Progenitor cell of endocrine pancreas (in vitro differentiated cells): ENCODE results near the gene OR6B3. TPM values are rescaled to one million over a fixed set of nuclear protein-coding genes. Genes with fewer than 3 reads are reported as not detected.

Experiments
- DNase-seq: peaks from one replicate; pipeline ENCODE4 v3.0.0; 2021; ENCODE audit warnings: low spot score; ENCODE audit not compliant: unreplicated experiment
- H3K27ac Mint-ChIP-seq: 2 replicates; pipeline ENCODE4 v1.8.0; 2021; ENCODE audit warnings: mild to moderate bottlenecking, moderate library complexity, mixed read lengths
- H3K27me3 Mint-ChIP-seq: 2 replicates; pipeline ENCODE4 v1.8.0; 2021; ENCODE audit warnings: mixed read lengths
- H3K36me3 Mint-ChIP-seq: 2 replicates; pipeline ENCODE4 v1.8.0; 2022; ENCODE audit warnings: mixed read lengths; ENCODE audit not compliant: insufficient read depth
- H3K4me1 Mint-ChIP-seq: 2 replicates; pipeline ENCODE4 v1.8.0; 2021; ENCODE audit warnings: low read depth, mixed read lengths
- H3K4me3 Mint-ChIP-seq: 2 replicates; pipeline ENCODE4 v1.8.0; 2021; ENCODE audit warnings: low read depth, mild to moderate bottlenecking, moderate library complexity, mixed read lengths
- H3K9me3 Mint-ChIP-seq: 2 replicates; pipeline ENCODE4 v1.8.0; 2021; ENCODE audit warnings: low read depth, mixed read lengths
- CTCF ChIP-seq: fragments of 200-600 bp; sonication (generic); IDR thresholded peaks from one replicate; pipeline ENCODE4 v1.5.0; 2021; ENCODE audit warnings: antibody characterized with exemption, mild to moderate bottlenecking; ENCODE audit not compliant: unreplicated experiment
- total RNA-seq: library from RNA; stranded (reverse); gene quantifications from 2 replicates; pipeline ENCODE4 v1.2.1, GENCODE V29; 2021

OR6B3 gene
- total RNA-seq, 1 donor from 2014 or later: not detected

GRCh38 chr2:240078631-240079030 is 25.3 kb upstream of the OR6B3 start:
- no peak overlapping the region for H3K4me3 Mint-ChIP-seq
- H3K9me3 Mint-ChIP-seq: peaks cover 29% of the 10 kb centered on the region
- H3K4me1 Mint-ChIP-seq: no peaks in the 10 kb centered on the region
- no peak overlapping the region for H3K27ac Mint-ChIP-seq
- no peak for TF ChIP-seq CTCF
- H3K36me3 Mint-ChIP-seq: peaks cover 2% of the 10 kb centered on the region
- no peak for DNase-seq
- no peaks in the 10 kb centered on the region for H3K27me3 Mint-ChIP-seq

DNA sequence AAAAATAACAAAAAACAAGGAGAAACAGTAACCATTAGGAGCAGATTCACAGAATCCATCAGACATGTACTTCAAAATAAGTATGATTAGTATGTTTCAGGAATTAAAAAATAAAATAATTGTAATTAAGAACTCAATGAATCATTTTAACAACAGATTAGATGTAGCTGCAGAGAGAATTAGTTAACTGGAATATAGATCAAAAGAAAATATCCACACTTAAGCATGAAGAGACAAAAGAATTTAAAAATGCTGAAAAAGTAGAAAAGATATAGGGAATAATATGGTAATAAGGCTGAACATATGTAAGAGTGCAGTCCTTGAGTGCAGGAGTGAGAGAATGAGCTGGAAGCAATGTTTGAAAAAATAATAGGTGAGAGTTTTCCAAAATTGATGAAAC is 24.1 kb upstream of the OR6B3 start:
- Mint-ChIP-seq H3K4me3 (no peak overlapping the region), H3K27ac (no peak overlapping the region), H3K27me3 (no peaks in the 10 kb centered on the region), H3K4me1 (no peaks in the 10 kb centered on the region), H3K36me3 (peaks cover 2% of the 10 kb centered on the region), H3K9me3 (peaks cover 29% of the 10 kb centered on the region)
- no peak for TF ChIP-seq CTCF
- DNase-seq: no peak

DNA sequence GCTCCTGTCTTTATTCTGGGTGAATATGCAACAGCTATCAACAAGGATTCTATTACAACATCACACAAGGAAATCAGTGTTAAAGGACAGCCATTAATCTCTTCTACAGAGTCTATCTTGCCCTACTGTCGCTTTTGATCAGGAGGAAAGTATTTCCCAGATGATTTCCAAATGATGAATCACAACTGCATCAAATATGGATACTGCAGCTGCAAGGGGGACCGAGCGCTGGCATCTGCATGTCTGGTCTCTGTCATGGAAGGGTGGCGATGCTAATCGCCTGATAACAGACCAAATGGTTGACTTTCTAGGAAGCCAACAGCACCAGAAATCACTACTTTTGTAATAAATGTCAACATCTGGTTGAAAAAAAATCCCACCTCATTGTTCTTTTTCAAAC is 21.2 kb upstream of the OR6B3 start:
- H3K36me3 Mint-ChIP-seq: peaks cover 2% of the 10 kb centered on the region
- H3K9me3 Mint-ChIP-seq: peaks cover 26% of the 10 kb centered on the region
- DNase-seq: no peak

GRCh38 chr2:240070907-240071306 is 17.6 kb upstream of the OR6B3 start:
- no peak overlapping the region for H3K27ac Mint-ChIP-seq
- H3K27me3 Mint-ChIP-seq: no peaks in the 10 kb centered on the region
- H3K4me3 Mint-ChIP-seq: no peak overlapping the region
- no peak for DNase-seq
- peaks cover 6% of the 10 kb centered on the region for H3K9me3 Mint-ChIP-seq
- TF ChIP-seq CTCF: no peak
- no peaks in the 10 kb centered on the region for H3K36me3 Mint-ChIP-seq
- H3K4me1 Mint-ChIP-seq: no peaks in the 10 kb centered on the region

More for the DNA sequence above, 21.2 kb upstream of the OR6B3 start:
- no peaks in the 10 kb centered on the region for H3K27me3 Mint-ChIP-seq
- H3K4me3 Mint-ChIP-seq: no peak overlapping the region
- H3K4me1 Mint-ChIP-seq: no peaks in the 10 kb centered on the region
- no peak overlapping the region for H3K27ac Mint-ChIP-seq
- no peak for TF ChIP-seq CTCF

DNA sequence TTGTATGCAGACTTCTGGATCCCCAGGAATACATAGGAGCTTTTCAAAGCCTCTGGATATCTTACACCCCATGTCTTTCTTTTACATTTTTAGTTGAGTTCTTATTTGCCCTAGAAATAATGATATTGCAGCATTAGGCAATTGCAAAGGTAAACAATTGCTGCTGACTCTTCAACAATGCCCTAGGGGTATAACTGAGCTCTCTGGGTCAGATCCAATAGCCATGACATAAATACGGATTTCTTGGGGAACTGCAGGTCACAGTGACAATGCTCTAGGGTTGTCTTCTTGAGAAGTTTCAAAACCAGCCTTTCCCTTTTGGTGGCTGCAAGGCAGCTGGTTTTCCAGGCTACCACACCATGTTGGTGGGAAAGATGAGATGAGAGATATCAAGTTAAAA is 16.5 kb upstream of the OR6B3 start:
- Mint-ChIP-seq H3K4me1 (no peaks in the 10 kb centered on the region), H3K27me3 (peaks cover 3% of the 10 kb centered on the region), H3K4me3 (no peak overlapping the region), H3K27ac (no peak overlapping the region), H3K36me3 (no peaks in the 10 kb centered on the region), H3K9me3 (no peaks in the 10 kb centered on the region)
- TF ChIP-seq CTCF: no peak
- no peak for DNase-seq

DNA sequence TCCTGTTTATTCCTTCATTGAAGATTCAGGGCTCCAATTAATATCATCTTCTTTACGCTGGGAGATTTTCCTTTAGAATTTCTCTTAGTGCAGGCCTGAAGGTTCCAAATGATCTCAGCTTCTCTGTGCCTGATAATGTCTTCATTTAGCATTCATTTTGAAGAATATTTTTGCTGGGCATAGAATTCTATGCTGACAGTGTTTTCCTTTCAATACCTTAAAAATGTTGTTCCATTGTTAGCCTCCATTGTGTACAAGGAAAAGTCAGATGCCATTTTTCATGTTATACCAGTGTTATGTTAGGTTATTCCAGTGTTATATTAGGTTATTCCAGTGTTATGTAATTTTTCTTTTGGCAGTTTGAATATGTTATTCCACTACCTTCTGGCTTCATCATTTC is 14.9 kb upstream of the OR6B3 start:
- no peak for DNase-seq
- Mint-ChIP-seq H3K27ac (no peak overlapping the region), H3K27me3 (peaks cover 7% of the 10 kb centered on the region)

More for the DNA sequence above, 14.9 kb upstream of the OR6B3 start:
- H3K4me1 Mint-ChIP-seq: no peaks in the 10 kb centered on the region
- H3K4me3 Mint-ChIP-seq: no peak overlapping the region
- TF ChIP-seq CTCF: no peak
- H3K36me3 Mint-ChIP-seq: no peaks in the 10 kb centered on the region
- H3K9me3 Mint-ChIP-seq: no peaks in the 10 kb centered on the region
